OCI-LY3 (cell line): ENCODE measurements around the gene ATP10A.

Source experiments
- H2AFZ ChIP-seq: fragments of 200-600, 300-600 bp; shearing (Covaris generic); 2 replicates; pipeline ENCODE4 v1.6.0; 2014; ENCODE audit warnings: antibody characterized with exemption, low read depth, low read length
- H3K27ac ChIP-seq: fragments of 200-600, 300-600 bp; sonication (generic); 2 replicates; pipeline ENCODE4 v1.5.1; 2014; ENCODE audit warnings: mild to moderate bottlenecking, low read length, moderate library complexity, mixed read lengths
- H3K27me3 ChIP-seq: fragments of 200-600, 300-600 bp; sonication (generic); 2 replicates; pipeline ENCODE4 v1.6.1; 2014; ENCODE audit warnings: low read depth, low read length, mixed read lengths
- H3K36me3 ChIP-seq: fragments of 200-600, 300-600 bp; sonication (generic); replicated peaks from 2 replicates; pipeline ENCODE3; 2014; ENCODE audit warnings: low read depth, low read length, mixed read lengths
- H3K4me1 ChIP-seq: fragments of 300-600, 200-600 bp; sonication (generic); 2 replicates; pipeline ENCODE4 v1.6.1; 2014; ENCODE audit warnings: low read length, mixed read lengths
- H3K4me2 ChIP-seq: fragments of 200-600, 300-600 bp; sonication (generic); 2 replicates; pipeline ENCODE4 v1.6.1; 2014; ENCODE audit warnings: low read length, mixed read lengths
- H3K4me3 ChIP-seq: fragments of 300-600, 200-600 bp; sonication (generic); 2 replicates; pipeline ENCODE4 v1.5.1; 2014; ENCODE audit warnings: antibody characterized with exemption, mild to moderate bottlenecking, low read length, moderate library complexity
- H3K79me2 ChIP-seq: fragments of 300-600, 200-600 bp; shearing (Covaris generic); 2 replicates; pipeline ENCODE4 v1.6.1; 2014; ENCODE audit warnings: mild to moderate bottlenecking, low read length, mixed read lengths
- H3K9ac ChIP-seq: fragments of 300-600, 200-600 bp; shearing (Covaris generic); 2 replicates; pipeline ENCODE4 v1.6.0; 2014; ENCODE audit warnings: mild to moderate bottlenecking, low read length, moderate library complexity
- H3K9me3 ChIP-seq: fragments of 200-600, 300-600 bp; shearing (Covaris generic); 2 replicates; pipeline ENCODE4 v1.6.1; 2014; ENCODE audit warnings: low read length, mixed read lengths; ENCODE audit not compliant: insufficient read depth
- H4K20me1 ChIP-seq: fragments of 200-600, 300-600 bp; sonication (generic); 2 replicates; pipeline ENCODE4 v1.6.1; 2016; ENCODE audit warnings: low read length, mixed read lengths; ENCODE audit not compliant: insufficient read depth
- EZH2phosphoT487 ChIP-seq: fragments of 200-600 bp; shearing (Covaris generic); IDR thresholded peaks from 2 replicates; pipeline ENCODE4 v1.6.1; 2018; ENCODE audit warnings: antibody characterized with exemption, mixed run types, low read depth
- TF ChIP-seq, protein P1 (sequence below): fragments of 200-600, 300-600 bp; sonication (generic); IDR thresholded peaks from 2 replicates; pipeline ENCODE4 v1.5.1; 2014; ENCODE audit warnings: antibody characterized with exemption, low read length, low read depth

The ATP10A gene

DNA sequence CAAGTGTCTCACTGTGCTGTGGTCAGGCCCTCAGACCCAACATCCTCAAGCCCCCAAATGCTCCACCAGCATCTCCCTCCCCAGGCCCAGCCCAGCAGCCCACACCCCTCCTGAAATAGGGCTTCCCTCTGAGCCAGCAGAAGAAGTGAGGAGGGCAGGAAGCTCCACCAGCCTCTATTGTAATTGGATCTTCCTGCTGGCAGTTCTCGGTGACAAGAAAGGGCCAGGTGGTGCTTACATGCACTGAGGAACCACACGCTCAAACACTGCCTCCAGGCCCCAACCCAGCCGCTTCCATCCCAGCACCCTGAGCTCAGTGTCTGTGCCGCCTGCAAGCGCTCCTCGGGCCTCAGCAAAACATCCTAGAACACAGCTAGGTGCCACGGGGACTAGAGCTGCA is 96.7 kb downstream of the ATP10A start:
- H4K20me1 ChIP-seq, result no peaks in the 10 kb centered on the region
- no peaks in the 10 kb centered on the region for H3K36me3 ChIP-seq
- H3K27ac ChIP-seq, result no peak overlapping the region
- H3K79me2 ChIP-seq, result no peaks in the 10 kb centered on the region
- no peaks in the 10 kb centered on the region for H3K9me3 ChIP-seq
- no peak overlapping the region for H3K9ac ChIP-seq
- no peaks in the 10 kb centered on the region for H3K4me1 ChIP-seq
- H3K27me3 ChIP-seq, result no peaks in the 10 kb centered on the region
- H3K4me3 ChIP-seq, result no peak overlapping the region
- no peak overlapping the region for H2AFZ ChIP-seq
- TF ChIP-seq, protein P1, sequence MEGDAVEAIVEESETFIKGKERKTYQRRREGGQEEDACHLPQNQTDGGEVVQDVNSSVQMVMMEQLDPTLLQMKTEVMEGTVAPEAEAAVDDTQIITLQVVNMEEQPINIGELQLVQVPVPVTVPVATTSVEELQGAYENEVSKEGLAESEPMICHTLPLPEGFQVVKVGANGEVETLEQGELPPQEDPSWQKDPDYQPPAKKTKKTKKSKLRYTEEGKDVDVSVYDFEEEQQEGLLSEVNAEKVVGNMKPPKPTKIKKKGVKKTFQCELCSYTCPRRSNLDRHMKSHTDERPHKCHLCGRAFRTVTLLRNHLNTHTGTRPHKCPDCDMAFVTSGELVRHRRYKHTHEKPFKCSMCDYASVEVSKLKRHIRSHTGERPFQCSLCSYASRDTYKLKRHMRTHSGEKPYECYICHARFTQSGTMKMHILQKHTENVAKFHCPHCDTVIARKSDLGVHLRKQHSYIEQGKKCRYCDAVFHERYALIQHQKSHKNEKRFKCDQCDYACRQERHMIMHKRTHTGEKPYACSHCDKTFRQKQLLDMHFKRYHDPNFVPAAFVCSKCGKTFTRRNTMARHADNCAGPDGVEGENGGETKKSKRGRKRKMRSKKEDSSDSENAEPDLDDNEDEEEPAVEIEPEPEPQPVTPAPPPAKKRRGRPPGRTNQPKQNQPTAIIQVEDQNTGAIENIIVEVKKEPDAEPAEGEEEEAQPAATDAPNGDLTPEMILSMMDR, result no peak
- no peak for TF ChIP-seq EZH2phosphoT487
- no peak overlapping the region for H3K4me2 ChIP-seq

DNA sequence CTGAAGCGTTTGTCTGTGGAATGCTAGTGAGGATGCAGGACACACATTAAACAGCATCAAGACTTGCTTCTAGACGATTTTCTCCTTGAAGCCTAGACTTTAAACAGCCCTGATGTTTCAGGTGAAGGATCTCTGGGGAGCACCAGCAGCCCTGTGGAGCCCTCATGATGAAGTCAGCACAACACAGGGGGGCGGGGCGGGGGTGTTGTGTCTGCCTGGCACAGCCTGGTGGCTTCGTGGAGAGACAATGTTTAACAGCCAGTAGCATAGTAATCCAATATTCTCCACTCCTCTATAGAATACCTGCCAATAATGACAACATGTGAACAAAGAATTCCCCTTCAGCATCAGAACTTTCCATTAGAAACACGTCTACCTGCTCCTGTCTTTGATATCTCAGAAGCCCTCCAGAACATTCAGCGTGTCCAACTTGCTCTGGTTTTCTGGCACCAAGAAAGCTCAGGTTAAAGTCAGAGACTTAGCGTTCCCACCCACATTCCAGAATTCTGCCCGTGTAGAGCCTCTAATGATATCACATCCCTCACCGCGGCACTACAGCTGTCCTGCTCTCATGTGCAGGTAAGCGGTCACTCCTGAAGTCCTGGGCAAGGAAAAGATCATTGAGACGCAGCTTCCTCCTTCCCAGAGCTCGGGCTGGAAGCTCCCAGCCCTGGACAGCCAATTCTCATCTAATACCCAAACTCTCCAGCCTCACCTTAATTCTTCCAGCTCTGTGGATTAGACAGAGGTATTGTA is 98.0 kb downstream of the ATP10A start:
- Histone ChIP-seq H2AFZ (no peak overlapping the region), H3K4me3 (no peak overlapping the region), H3K4me2 (no peak overlapping the region), H3K27ac (no peak overlapping the region), H3K4me1 (no peaks in the 10 kb centered on the region), H3K27me3 (no peaks in the 10 kb centered on the region), H3K79me2 (no peaks in the 10 kb centered on the region), H3K9me3 (no peaks in the 10 kb centered on the region), H3K9ac (no peak overlapping the region), H4K20me1 (no peaks in the 10 kb centered on the region), H3K36me3 (no peaks in the 10 kb centered on the region)
- TF ChIP-seq, protein P1, result no peak
- no peak for TF ChIP-seq EZH2phosphoT487

DNA sequence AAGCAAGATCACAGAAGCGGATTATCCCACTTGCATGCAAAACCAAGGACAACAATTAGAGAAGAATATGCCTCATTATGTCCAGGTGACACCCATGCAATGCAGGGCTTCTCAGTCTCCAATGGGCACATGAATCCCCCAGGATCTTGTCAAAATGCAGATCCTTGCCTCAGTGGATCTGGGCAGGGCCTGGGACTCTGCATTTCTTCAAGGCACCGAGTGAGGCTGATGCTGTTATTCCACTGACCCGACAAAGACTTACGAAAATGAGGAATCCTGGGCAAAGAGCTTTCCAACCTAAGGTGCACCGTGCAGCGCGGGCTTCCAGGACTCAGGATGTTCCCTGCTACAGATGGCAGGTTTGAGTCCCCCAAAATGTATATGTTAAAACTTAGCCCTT is 99.2 kb downstream of the ATP10A start:
- Histone ChIP-seq H3K79me2 (no peaks in the 10 kb centered on the region), H2AFZ (no peak overlapping the region), H3K27ac (no peak overlapping the region), H3K36me3 (no peaks in the 10 kb centered on the region), H3K27me3 (no peaks in the 10 kb centered on the region), H3K9me3 (no peaks in the 10 kb centered on the region), H3K4me3 (no peak overlapping the region), H3K4me2 (no peak overlapping the region), H4K20me1 (no peaks in the 10 kb centered on the region), H3K9ac (no peak overlapping the region), H3K4me1 (no peaks in the 10 kb centered on the region)
- TF ChIP-seq, protein P1, result no peak
- no peak for TF ChIP-seq EZH2phosphoT487

DNA sequence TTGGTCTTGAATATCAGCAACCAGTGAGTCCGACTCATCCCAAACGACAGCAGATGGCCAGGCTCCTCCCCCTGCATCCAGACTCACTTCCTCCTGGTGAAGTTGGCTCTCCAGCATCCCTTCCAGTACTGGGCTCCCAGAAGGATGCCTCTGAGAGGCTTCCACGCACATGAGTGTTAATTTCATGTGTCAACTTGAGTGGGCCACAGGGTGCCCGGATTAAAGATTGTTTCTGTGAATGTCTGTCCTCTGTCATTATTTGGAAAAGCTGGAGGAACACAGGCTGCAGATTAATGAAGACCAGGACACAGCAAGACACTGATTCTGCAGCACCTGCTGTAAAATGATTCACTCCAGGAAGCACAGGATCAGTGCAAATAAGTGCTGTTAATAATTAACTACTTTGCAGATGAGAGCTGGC is 99.8 kb downstream of the ATP10A start:
- no peaks in the 10 kb centered on the region for H3K9me3 ChIP-seq
- no peaks in the 10 kb centered on the region for H3K79me2 ChIP-seq
- H3K27me3 ChIP-seq, result no peaks in the 10 kb centered on the region
- no peaks in the 10 kb centered on the region for H3K4me1 ChIP-seq
- no peak overlapping the region for H3K9ac ChIP-seq
- no peak overlapping the region for H2AFZ ChIP-seq
- no peaks in the 10 kb centered on the region for H4K20me1 ChIP-seq
- H3K4me2 ChIP-seq, result no peak overlapping the region
- no peak overlapping the region for H3K4me3 ChIP-seq
- no peaks in the 10 kb centered on the region for H3K36me3 ChIP-seq
- TF ChIP-seq EZH2phosphoT487, result no peak
- TF ChIP-seq, protein P1, result no peak
- no peak overlapping the region for H3K27ac ChIP-seq
